Lower lobe of right lung (tissue), 2 donors: ENCODE measurements around the gene CNR2. TPM values are rescaled to one million over a fixed set of nuclear protein-coding genes. Genes with fewer than 3 reads are reported as not detected.

Experiments used
- ATAC-seq, 2 donors: fragments of 200-7000 bp; cut with Tn5 transposase; one replicate each; pipeline ENCODE4 v1.9.1; 2020 to 2022; ENCODE audit warnings: mild to moderate bottlenecking in 2 of 2, moderate library complexity in 2 of 2
- DNase-seq: peaks from one replicate; pipeline ENCODE4 v3.0.0-alpha.2; 2020
- H3K27ac ChIP-seq: fragments of 200-600 bp; one replicate; pipeline ENCODE4 v1.8.0; 2022
- H3K27me3 ChIP-seq: fragments of 200-600 bp; one replicate; pipeline ENCODE4 v1.8.0; 2022; ENCODE audit warnings: low read depth
- H3K36me3 ChIP-seq: fragments of 200-600 bp; one replicate; pipeline ENCODE4 v1.8.0; 2022; ENCODE audit warnings: mild to moderate bottlenecking
- H3K4me1 ChIP-seq: fragments of 200-600 bp; one replicate; pipeline ENCODE4 v1.8.0; 2022
- H3K4me3 ChIP-seq: fragments of 200-600 bp; one replicate; pipeline ENCODE4 v1.8.0; 2022; ENCODE audit warnings: mild to moderate bottlenecking
- H3K9me3 ChIP-seq: fragments of 200-600 bp; one replicate; pipeline ENCODE4 v1.8.0; 2022
- intact Hi-C: fragments of 100-400 bp; cut with DNase I; formaldehyde crosslinking; loops from one replicate; pipeline ENCODE4 v1.11.0; 2022
- total RNA-seq: library from RNA; stranded (reverse); fragmentation: NEBNext Ultra II Directional; extraction: Animal tissue kit (Norgen Biotek cat#: 25700); gene quantifications from one replicate; pipeline ENCODE4 v1.2.1, GENCODE V29; 2021
- TF ChIP-seq, protein P1 (sequence below): fragments of 200-600 bp; IDR thresholded peaks from one replicate; pipeline ENCODE4 v1.8.0; 2022; ENCODE audit warnings: antibody characterized with exemption, mild to moderate bottlenecking
- donor health status: DM: no; HTN: yes; CAD: no; lungs with severe emphysema.

CNR2 gene
- total RNA-seq, 1 donor from 2014 or later, result not detected

DNA sequence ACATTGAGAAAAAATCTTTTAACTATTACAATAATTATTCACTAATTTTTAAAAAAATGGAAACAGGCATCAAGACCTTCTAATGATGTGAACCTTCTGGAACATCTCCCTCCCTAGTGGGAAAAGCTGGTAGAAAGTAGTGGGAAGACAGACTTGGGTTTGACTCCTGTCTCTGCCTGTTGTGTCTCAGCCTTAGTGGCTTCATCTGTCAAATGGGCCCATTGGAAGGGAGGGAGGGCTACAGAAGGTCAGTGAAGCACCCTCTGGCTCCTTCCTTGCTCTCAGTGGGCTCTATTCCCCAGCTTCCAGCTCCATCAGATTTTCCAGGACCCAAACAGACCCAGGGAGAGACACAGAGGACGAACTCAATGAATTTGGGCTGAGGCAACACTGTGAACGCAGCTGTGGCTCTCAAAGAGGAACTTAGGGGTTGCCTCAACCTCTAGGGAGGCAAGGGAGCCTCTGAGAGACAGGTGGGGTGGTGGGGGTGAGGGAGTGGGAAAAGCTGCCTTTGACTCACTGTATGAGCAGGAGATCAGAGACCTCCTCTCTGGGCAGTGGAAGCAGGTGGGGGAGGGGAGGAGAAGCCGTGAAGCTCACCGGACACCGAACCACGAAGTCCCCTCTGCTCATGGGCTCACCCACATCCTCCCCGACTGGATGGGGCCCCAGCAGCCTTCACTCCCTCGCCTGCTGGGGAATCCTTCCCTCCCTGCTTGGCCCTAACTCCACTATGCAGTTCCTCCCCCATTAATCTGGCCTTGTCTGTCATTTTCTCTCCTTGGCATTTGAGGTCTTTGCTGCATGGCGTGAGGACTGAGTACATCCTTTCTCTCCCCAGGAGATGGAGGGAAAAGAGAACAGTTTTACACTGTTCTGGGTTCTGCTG lies 4.5 kb downstream of the CNR2 start:
- no peaks in the 10 kb centered on the region for H3K36me3 ChIP-seq
- H3K9me3 ChIP-seq, result no peaks in the 10 kb centered on the region
- peak; percentile 64 to 67 for ATAC-seq
- intact Hi-C loops, result no loop called here
- H3K27ac ChIP-seq, result no peak overlapping the region
- H3K27me3 ChIP-seq, result peaks cover 7% of the 10 kb centered on the region
- no peaks in the 10 kb centered on the region for H3K4me1 ChIP-seq
- no peak for DNase-seq
- TF ChIP-seq, protein P1, sequence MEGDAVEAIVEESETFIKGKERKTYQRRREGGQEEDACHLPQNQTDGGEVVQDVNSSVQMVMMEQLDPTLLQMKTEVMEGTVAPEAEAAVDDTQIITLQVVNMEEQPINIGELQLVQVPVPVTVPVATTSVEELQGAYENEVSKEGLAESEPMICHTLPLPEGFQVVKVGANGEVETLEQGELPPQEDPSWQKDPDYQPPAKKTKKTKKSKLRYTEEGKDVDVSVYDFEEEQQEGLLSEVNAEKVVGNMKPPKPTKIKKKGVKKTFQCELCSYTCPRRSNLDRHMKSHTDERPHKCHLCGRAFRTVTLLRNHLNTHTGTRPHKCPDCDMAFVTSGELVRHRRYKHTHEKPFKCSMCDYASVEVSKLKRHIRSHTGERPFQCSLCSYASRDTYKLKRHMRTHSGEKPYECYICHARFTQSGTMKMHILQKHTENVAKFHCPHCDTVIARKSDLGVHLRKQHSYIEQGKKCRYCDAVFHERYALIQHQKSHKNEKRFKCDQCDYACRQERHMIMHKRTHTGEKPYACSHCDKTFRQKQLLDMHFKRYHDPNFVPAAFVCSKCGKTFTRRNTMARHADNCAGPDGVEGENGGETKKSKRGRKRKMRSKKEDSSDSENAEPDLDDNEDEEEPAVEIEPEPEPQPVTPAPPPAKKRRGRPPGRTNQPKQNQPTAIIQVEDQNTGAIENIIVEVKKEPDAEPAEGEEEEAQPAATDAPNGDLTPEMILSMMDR, result no peak
- H3K4me3 ChIP-seq, result no peak overlapping the region

GRCh38 chr1:23906731-23907130 lies 6.4 kb downstream of the CNR2 start:
- Histone ChIP-seq H3K4me3 (no peak overlapping the region), H3K27ac (no peak overlapping the region), H3K9me3 (no peaks in the 10 kb centered on the region), H3K27me3 (peaks cover 14% of the 10 kb centered on the region), H3K4me1 (no peaks in the 10 kb centered on the region), H3K36me3 (no peaks in the 10 kb centered on the region)
- ATAC-seq, result no peak
- DNase-seq, result no peak
- intact Hi-C loops, result no loop called here
- TF ChIP-seq, protein P1, result no peak

GRCh38 chr1:23905461-23906025 lies 7.6 kb downstream of the CNR2 start:
- H3K4me3 ChIP-seq, result no peak overlapping the region
- no peak overlapping the region for H3K27ac ChIP-seq
- H3K9me3 ChIP-seq, result no peaks in the 10 kb centered on the region
- TF ChIP-seq, protein P1, result no peak
- H3K4me1 ChIP-seq, result no peaks in the 10 kb centered on the region
- no peaks in the 10 kb centered on the region for H3K36me3 ChIP-seq
- peaks cover 14% of the 10 kb centered on the region for H3K27me3 ChIP-seq
- intact Hi-C loops, result no loop called here
- ATAC-seq (no peak), DNase-seq (no peak)

- Histone ChIP-seq H3K36me3 (no peaks in the 10 kb centered on the region), H3K9me3 (no peaks in the 10 kb centered on the region), H3K27ac (no peak overlapping the region), H3K4me3 (no peak overlapping the region), H3K27me3 (peaks cover 14% of the 10 kb centered on the region), H3K4me1 (no peaks in the 10 kb centered on the region)
- TF ChIP-seq, protein P1, result no peak
- no peak for ATAC-seq
- DNase-seq, result no peak
- intact Hi-C loops, result no loop called here
These were observed 8.3 kb downstream of the CNR2 start for GRCh38 chr1:23904748-23905357.

GRCh38 chr1:23903754-23904153 lies 9.4 kb downstream of the CNR2 start:
- DNase-seq, result no peak
- TF ChIP-seq, protein P1, result no peak
- intact Hi-C loops, result no loop called here
- Histone ChIP-seq H3K9me3 (no peaks in the 10 kb centered on the region), H3K27ac (no peak overlapping the region), H3K27me3 (peaks cover 14% of the 10 kb centered on the region), H3K4me3 (no peak overlapping the region), H3K4me1 (peaks cover 4% of the 10 kb centered on the region), H3K36me3 (no peaks in the 10 kb centered on the region)
- ATAC-seq, result no peak
